SH-SY5Y (cell line): ENCODE results near the gene E2F4.

ENCODE experiments used
- GATA2 ChIP-seq: IDR thresholded peaks from 2 replicates; pipeline ENCODE4 v1.6.1; 2011; ENCODE audit warnings: mild to moderate bottlenecking, low read depth, low read length
- GATA3 ChIP-seq: IDR thresholded peaks from 2 replicates; pipeline ENCODE4 v1.6.1; 2011; ENCODE audit warnings: low read depth, mild to moderate bottlenecking, low read length, moderate library complexity

DNA sequence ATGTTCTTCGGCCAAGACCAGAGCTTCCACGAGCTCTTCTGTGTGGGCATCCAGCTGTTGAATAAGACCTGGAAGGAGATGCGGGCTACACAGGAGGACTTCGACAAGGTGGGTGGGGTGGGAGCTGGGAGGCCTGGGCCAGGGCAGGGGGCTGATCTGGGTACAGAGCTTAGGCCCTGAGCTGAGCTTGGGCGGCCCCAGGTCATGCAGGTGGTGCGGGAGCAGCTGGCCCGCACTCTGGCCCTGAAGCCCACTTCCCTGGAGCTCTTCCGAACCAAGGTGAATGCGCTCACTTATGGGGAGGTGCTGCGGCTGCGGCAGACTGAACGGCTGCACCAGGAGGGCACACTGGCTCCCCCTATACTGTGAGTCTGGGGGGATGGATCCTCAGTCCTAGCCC lies 10.5 kb downstream of the E2F4 start:
- no peak for TF ChIP-seq GATA3
- no peak for TF ChIP-seq GATA2
